GM12892 (cell line): ENCODE results near the gene SEC23B.

Source experiments
- POLR2A ChIP-seq: IDR thresholded peaks from 2 replicates; pipeline ENCODE4 v1.6.1; 2011; ENCODE audit warnings: low read depth, low read length, control low read depth
- POLR2AphosphoS5 ChIP-seq: IDR thresholded peaks from 2 replicates; pipeline ENCODE4 v1.6.1; 2011; ENCODE audit warnings: low read depth, low read length, control low read depth
- TAF1 ChIP-seq: IDR thresholded peaks from 2 replicates; pipeline ENCODE4 v1.6.1; 2011; ENCODE audit warnings: low read depth, mild to moderate bottlenecking, control low read depth, low read length, borderline replicate concordance

DNA sequence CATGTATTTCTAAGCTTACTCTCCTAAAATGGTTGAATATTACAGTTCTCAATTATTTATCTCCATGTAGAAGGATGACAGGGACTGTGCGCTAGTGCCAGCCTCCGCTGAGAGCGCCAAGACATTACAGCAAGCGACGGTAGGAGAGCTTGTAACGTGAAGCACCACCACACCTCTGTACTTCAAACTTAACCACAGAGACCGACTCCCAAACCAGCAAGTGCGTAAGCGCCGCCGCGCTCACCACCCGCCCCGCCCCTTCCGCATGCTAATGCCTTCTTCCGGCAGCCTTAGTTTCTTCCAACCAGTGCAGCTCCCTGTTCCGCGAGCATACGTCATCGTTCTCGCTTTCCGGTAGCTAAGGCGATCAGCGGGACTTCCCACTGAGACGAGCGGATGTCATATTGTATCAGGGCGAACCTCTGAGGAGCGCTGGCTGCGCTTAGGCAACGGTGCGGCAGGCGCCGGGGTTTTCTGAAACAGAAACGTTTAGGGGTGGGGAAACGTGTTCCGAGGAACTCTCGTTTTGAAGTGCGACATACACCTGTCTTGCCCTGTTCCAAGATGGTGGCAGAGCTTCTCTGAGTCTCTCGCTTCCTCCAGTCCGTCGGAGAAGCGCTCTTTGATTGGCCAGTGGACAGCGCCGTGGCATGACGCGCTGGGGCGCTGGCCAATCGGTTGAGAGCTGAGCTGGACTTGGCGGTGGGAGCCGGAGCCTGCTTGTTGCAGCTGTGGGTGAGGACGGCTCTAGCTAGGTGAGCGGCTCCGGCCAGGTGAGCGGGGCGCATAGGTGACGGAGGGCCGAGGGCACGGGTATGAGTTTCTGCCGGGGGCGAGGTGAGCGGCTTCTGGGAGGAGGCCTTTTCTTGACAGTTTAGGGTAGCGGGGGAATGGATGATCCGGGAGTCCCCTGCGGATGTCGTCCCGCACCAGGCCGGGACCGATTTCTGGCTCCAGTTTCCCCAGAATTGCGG is at the start of gene SEC23B:
- TF ChIP-seq POLR2A: peak; percentile 84
- peak; percentile 82 for TF ChIP-seq POLR2AphosphoS5
- TF ChIP-seq TAF1: peak; percentile 81
